Hepatocyte (in vitro differentiated cells): ENCODE results near the gene SUPT3H. TPM values are rescaled to one million over a fixed set of nuclear protein-coding genes. Genes with fewer than 3 reads are reported as not detected.
A peak's percentile ranks its signal among the peaks of the same experiment; 100 is the strongest.

Experiments used
- DNase-seq: peaks from one replicate; pipeline ENCODE4 v3.0.0-alpha.2; 2016; ENCODE audit warnings: low spot score
- H2AFZ ChIP-seq: fragments of 200-600 bp; sonication (generic); 2 replicates; pipeline ENCODE4 v1.6.0; 2016; ENCODE audit warnings: antibody characterized with exemption, mild to moderate bottlenecking
- H3K27ac ChIP-seq: fragments of 200-600 bp; sonication (generic); 2 replicates; pipeline ENCODE4 v1.5.1; 2016; ENCODE audit warnings: mild to moderate bottlenecking
- H3K27me3 ChIP-seq: fragments of 200-600 bp; sonication (generic); 2 replicates; pipeline ENCODE4 v1.6.1; 2016
- H3K36me3 ChIP-seq: fragments of 200-600 bp; sonication (generic); replicated peaks from 2 replicates; pipeline ENCODE4 v1.5.1; 2016; ENCODE audit warnings: low read depth; ENCODE audit not compliant: insufficient read depth
- H3K4me1 ChIP-seq: fragments of 200-600 bp; sonication (generic); 2 replicates; pipeline ENCODE4 v1.5.1; 2016; ENCODE audit warnings: mild to moderate bottlenecking, moderate library complexity; ENCODE audit not compliant: insufficient read depth
- H3K4me2 ChIP-seq: fragments of 200-600 bp; sonication (generic); 2 replicates; pipeline ENCODE4 v1.6.0; 2016
- H3K4me3 ChIP-seq: fragments of 200-600 bp; sonication (generic); 2 replicates; pipeline ENCODE4 v1.5.1; 2016; ENCODE audit warnings: mild to moderate bottlenecking
- H3K79me2 ChIP-seq: fragments of 200-600 bp; sonication (generic); 2 replicates; pipeline ENCODE4 v1.6.0; 2017; ENCODE audit warnings: mild to moderate bottlenecking
- H3K9me2 ChIP-seq: fragments of 200-600 bp; sonication (generic); replicated peaks from 2 replicates; pipeline ENCODE4 v1.6.0; 2017; ENCODE audit warnings: mild to moderate bottlenecking; ENCODE audit not compliant: insufficient read depth
- H3K9me3 ChIP-seq: fragments of 200-600 bp; sonication (generic); 2 replicates; pipeline ENCODE4 v1.5.1; 2016; ENCODE audit warnings: low read depth, mild to moderate bottlenecking
- H4K20me1 ChIP-seq: fragments of 200-600 bp; sonication (generic); 2 replicates; pipeline ENCODE4 v1.6.0; 2016; ENCODE audit warnings: mild to moderate bottlenecking; ENCODE audit not compliant: insufficient read depth, poor library complexity, severe bottlenecking
- EZH2 ChIP-seq: fragments of 200-600 bp; sonication (generic); IDR thresholded peaks from 2 replicates; pipeline ENCODE4 v1.6.1; 2016; ENCODE audit warnings: antibody characterized with exemption, mild to moderate bottlenecking, borderline replicate concordance
- EZH2phosphoT487 ChIP-seq: fragments of 200-600 bp; sonication (generic); IDR thresholded peaks from one replicate; pipeline ENCODE4 v1.6.1; 2018; ENCODE audit warnings: antibody characterized with exemption, mild to moderate bottlenecking, low read depth, moderate library complexity; ENCODE audit not compliant: unreplicated experiment, severe bottlenecking
- WGBS: methylation state at CpG from one replicate; pipeline ENCODE4 v1.1.6; 2016; ENCODE audit warnings: low lambda C conversion rate; ENCODE audit errors: missing lambda C conversion rate; 5-methylcytosine and 5-hydroxymethylcytosine counted together
- polyA plus RNA-seq: library from polyadenylated mRNA; unstranded; fragments of >200 nt; fragmentation: Nextera tagmentation; extraction: Ambion mirVana; gene quantifications from 2 replicates; pipeline ENCODE4 v1.2.1, GENCODE V29; 2016
- total RNA-seq: library from RNA; depleted of rRNA; stranded (reverse); fragments of >200 nt; gene quantifications from 2 replicates; pipeline ENCODE4 v1.2.3, GENCODE V29; 2014
- TF ChIP-seq, protein P1 (sequence below): fragments of 200-600 bp; sonication (generic); IDR thresholded peaks from 2 replicates; pipeline ENCODE4 v1.5.1; 2016; ENCODE audit warnings: antibody characterized with exemption, mild to moderate bottlenecking; ENCODE audit not compliant: poor library complexity

Gene SUPT3H
- total and polyA plus RNA-seq, 2 experiments from 2014 or later = 6.8 to 7.7 TPM

DNA sequence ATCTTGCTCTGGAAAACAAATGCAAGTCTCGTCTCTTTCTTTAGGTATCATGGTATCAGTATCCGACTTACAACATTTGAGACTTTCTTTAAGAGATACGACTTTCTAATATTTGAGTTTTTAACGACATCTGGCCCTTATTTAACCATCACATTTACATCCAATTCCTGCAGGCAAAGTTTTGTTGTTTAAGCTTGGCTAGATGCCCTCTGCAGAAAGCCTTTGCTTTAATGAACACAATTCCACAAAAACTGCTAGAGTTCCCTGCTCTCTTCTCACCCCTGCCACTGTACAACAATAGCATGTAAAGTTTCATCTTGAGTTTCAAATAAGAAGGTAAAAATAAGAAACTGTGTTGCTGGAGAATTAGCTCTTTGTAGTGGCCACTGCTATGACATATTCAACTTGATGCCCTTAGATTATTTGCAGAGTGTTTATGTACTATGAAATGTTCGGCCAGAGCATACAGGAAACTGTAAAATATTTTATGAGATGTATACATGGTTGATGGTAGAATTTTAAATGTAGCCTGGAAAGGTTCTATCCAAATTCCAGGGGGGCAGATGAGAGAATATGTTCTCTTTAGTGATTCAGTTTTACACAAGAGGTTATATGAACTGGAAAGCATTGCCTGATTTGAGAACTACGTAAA lies 551.6 kb downstream of the SUPT3H start:
- Histone ChIP-seq H3K79me2 (no peaks in the 10 kb centered on the region), H2AFZ (no peak overlapping the region), H3K4me2 (peak overlapping the region; percentile 22), H3K9me2 (no peaks in the 10 kb centered on the region), H3K27ac (no peak overlapping the region), H3K36me3 (no peaks in the 10 kb centered on the region), H4K20me1 (no peaks in the 10 kb centered on the region), H3K4me1 (peaks cover 11% of the 10 kb centered on the region), H3K9me3 (no peaks in the 10 kb centered on the region), H3K27me3 (no peaks in the 10 kb centered on the region), H3K4me3 (no peak overlapping the region)
- 60% methylated on average over 6 of the region's 6 CpGs for WGBS
- TF ChIP-seq EZH2 (no peak), EZH2phosphoT487 (no peak)
- TF ChIP-seq, protein P1, sequence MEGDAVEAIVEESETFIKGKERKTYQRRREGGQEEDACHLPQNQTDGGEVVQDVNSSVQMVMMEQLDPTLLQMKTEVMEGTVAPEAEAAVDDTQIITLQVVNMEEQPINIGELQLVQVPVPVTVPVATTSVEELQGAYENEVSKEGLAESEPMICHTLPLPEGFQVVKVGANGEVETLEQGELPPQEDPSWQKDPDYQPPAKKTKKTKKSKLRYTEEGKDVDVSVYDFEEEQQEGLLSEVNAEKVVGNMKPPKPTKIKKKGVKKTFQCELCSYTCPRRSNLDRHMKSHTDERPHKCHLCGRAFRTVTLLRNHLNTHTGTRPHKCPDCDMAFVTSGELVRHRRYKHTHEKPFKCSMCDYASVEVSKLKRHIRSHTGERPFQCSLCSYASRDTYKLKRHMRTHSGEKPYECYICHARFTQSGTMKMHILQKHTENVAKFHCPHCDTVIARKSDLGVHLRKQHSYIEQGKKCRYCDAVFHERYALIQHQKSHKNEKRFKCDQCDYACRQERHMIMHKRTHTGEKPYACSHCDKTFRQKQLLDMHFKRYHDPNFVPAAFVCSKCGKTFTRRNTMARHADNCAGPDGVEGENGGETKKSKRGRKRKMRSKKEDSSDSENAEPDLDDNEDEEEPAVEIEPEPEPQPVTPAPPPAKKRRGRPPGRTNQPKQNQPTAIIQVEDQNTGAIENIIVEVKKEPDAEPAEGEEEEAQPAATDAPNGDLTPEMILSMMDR = no peak
- no peak for DNase-seq

DNA sequence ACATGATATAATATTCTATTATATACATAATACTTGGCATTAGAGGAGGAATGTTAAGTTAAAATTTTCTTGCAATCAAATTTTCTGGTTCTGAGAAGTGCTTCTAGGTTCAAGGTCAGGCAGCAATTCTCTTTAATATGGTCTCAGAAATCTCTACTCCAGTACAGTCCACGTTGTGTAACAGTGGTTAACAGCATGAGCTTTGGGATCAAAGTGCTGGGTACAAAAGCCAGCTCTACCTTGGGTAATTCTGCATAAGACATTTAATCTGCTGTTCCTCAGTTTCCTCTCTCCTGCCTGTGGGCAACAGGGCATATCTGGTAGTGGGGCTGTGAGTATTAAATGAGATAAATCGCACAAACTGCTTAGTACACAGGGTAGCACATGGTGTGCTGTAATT lies 552.5 kb downstream of the SUPT3H start:
- no peaks in the 10 kb centered on the region for H3K9me3 ChIP-seq
- H2AFZ ChIP-seq = no peak overlapping the region
- H3K79me2 ChIP-seq = no peaks in the 10 kb centered on the region
- no peaks in the 10 kb centered on the region for H3K27me3 ChIP-seq
- H3K4me2 ChIP-seq = no peak overlapping the region
- no peak for DNase-seq
- no peak overlapping the region for H3K4me3 ChIP-seq
- 85% methylated on average over 2 of the region's 2 CpGs for WGBS
- H4K20me1 ChIP-seq = no peaks in the 10 kb centered on the region
- no peaks in the 10 kb centered on the region for H3K9me2 ChIP-seq
- no peak overlapping the region for H3K27ac ChIP-seq
- H3K36me3 ChIP-seq = no peaks in the 10 kb centered on the region
- TF ChIP-seq EZH2phosphoT487 = no peak
- no peak for TF ChIP-seq EZH2
- TF ChIP-seq, protein P1 = no peak
- peaks cover 10% of the 10 kb centered on the region for H3K4me1 ChIP-seq

DNA sequence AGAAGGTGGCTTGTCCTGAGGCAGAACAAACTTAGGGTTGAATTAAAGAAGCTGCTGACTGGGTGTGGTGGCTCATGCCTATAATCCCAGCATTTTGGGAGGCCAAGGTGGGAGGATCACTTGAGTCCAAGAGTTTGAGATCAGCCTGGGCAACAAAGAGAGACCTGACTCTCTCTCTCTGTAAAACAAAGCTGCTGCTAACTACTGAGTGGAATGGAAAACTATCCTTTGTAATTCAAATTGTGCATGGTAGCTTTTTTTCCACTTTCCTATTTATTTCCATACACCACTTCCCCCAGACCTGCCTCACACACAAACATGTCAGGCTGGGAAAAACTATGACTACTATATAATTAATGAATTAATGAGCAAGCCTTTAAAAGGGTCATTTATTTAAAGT lies 553.2 kb downstream of the SUPT3H start:
- DNase-seq = no peak
- Histone ChIP-seq H3K4me2 (no peak overlapping the region), H3K27me3 (no peaks in the 10 kb centered on the region), H3K27ac (no peak overlapping the region), H3K79me2 (no peaks in the 10 kb centered on the region), H3K9me2 (no peaks in the 10 kb centered on the region), H3K4me3 (no peak overlapping the region), H3K9me3 (no peaks in the 10 kb centered on the region), H3K4me1 (peaks cover 10% of the 10 kb centered on the region), H4K20me1 (no peaks in the 10 kb centered on the region), H3K36me3 (no peaks in the 10 kb centered on the region), H2AFZ (no peak overlapping the region)
- no peak for TF ChIP-seq EZH2
- TF ChIP-seq, protein P1 = no peak
- no peak for TF ChIP-seq EZH2phosphoT487
